PC-9 (cell line): Measurements from ENCODE around the gene MYOM1.

Source experiments
- CTCF ChIP-seq: fragments of 200-600 bp; sonication (generic); conservative IDR thresholded peaks from 2 replicates; pipeline ENCODE4 v1.6.1; 2017; ENCODE audit warnings: mixed run types, antibody characterized with exemption, mild to moderate bottlenecking, moderate library complexity
- EZH2 ChIP-seq: fragments of 200-600 bp; sonication (generic); IDR thresholded peaks from 2 replicates; pipeline ENCODE4 v1.8.0; 2017; ENCODE audit warnings: antibody characterized with exemption, low read depth

- TF ChIP-seq CTCF (no peak), EZH2 (no peak)
Observed at GRCh38 chr18:3152294-3152693, 67.5 kb downstream of the MYOM1 start.
